CD14-positive monocyte (primary cell): ENCODE results near the gene KIF20B. TPM values are rescaled to one million over a fixed set of nuclear protein-coding genes. Genes with fewer than 3 reads are reported as not detected.

Experiments used
- DNase-seq, 3 donors: peaks; one replicate each; pipeline ENCODE4 v3.0.0-alpha.2; 2011 to 2022
- H2AFZ ChIP-seq: 2 replicates; pipeline ENCODE4 v1.6.0; 2012; ENCODE audit warnings: mild to moderate bottlenecking, low read depth, low read length, inconsistent platforms; ENCODE audit not compliant: insufficient read depth, poor library complexity, severe bottlenecking
- H3K27ac ChIP-seq, 2 donors: 1 replicate in 1 of 2; 2 replicates in 1 of 2; pipeline ENCODE4 v1.5.1; 2012 to 2013; ENCODE audit warnings: low read length in 2 of 2, control low read depth in 1 of 2, inconsistent platforms in 1 of 2, low read depth in 1 of 2, mild to moderate bottlenecking in 1 of 2
- H3K27me3 ChIP-seq, 2 donors: one replicate each; pipeline versions ENCODE4 v1.6.0 to v1.6.1; 2011 to 2013; ENCODE audit warnings: low read length in 2 of 2; ENCODE audit not compliant: control insufficient read depth in 2 of 2, insufficient read depth in 2 of 2
- H3K36me3 ChIP-seq, 2 donors: replicated peaks in 1 of 2; 1 replicate in 1 of 2; 2 replicates in 1 of 2; pipeline versions ENCODE4 v1.5.1 to v1.6.1; 2012 to 2013; ENCODE audit warnings: low read length in 2 of 2, control low read depth in 1 of 2, inconsistent platforms in 1 of 2, mild to moderate bottlenecking in 1 of 2; ENCODE audit not compliant: insufficient read depth in 2 of 2, control insufficient read depth in 1 of 2
- H3K4me1 ChIP-seq, 2 donors: 1 replicate in 1 of 2; 2 replicates in 1 of 2; pipeline versions ENCODE4 v1.5.1 to v1.6.1; 2012 to 2013; ENCODE audit warnings: low read length in 2 of 2, control low read depth in 1 of 2, inconsistent platforms in 1 of 2, mild to moderate bottlenecking in 1 of 2, moderate library complexity in 1 of 2; ENCODE audit not compliant: insufficient read depth in 2 of 2, control insufficient read depth in 1 of 2
- H3K4me2 ChIP-seq: replicated peaks from 2 replicates; pipeline ENCODE3; 2012; ENCODE audit warnings: low read length, moderate library complexity, mild to moderate bottlenecking; ENCODE audit not compliant: poor library complexity, severe bottlenecking; ENCODE audit errors: extremely low read depth
- H3K4me3 ChIP-seq, 3 experiments: fragments of 200-600 bp in 1 of 3; sonication (generic) in 1 of 3; replicated peaks in 1 of 3; 1 replicate in 2 of 3; 2 replicates in 1 of 3; pipeline ENCODE4 v1.5.1; 2011 to 2013; ENCODE audit warnings: low read length in 3 of 3, mild to moderate bottlenecking in 3 of 3, control low read depth in 2 of 3, low read depth in 2 of 3, inconsistent platforms in 1 of 3, moderate library complexity in 1 of 3
- H3K79me2 ChIP-seq: 2 replicates; pipeline ENCODE4 v1.6.0; 2012; ENCODE audit warnings: mild to moderate bottlenecking, control low read depth, inconsistent platforms, low read length, moderate library complexity; ENCODE audit not compliant: insufficient read depth
- H3K9ac ChIP-seq: 2 replicates; pipeline ENCODE4 v1.6.0; 2017; ENCODE audit warnings: low read length, mild to moderate bottlenecking; ENCODE audit not compliant: insufficient read depth, poor library complexity, severe bottlenecking
- H3K9me3 ChIP-seq, 2 donors: replicated peaks in 1 of 2; 1 replicate in 1 of 2; 2 replicates in 1 of 2; pipeline versions ENCODE4 v1.5.1 to v1.6.1; 2012 to 2013; ENCODE audit warnings: low read length in 2 of 2, control low read depth in 1 of 2; ENCODE audit not compliant: control insufficient read depth in 1 of 2, insufficient read depth in 1 of 2
- H4K20me1 ChIP-seq: 2 replicates; pipeline ENCODE4 v1.6.0; 2012; ENCODE audit warnings: mild to moderate bottlenecking, low read length, control low read depth, moderate library complexity; ENCODE audit not compliant: insufficient read depth
- H3K27ac Mint-ChIP-seq, 7 donors: one replicate each; pipeline ENCODE4 v1.8.0; 2020; ENCODE audit warnings: mild to moderate bottlenecking in 7 of 7, mixed read lengths in 7 of 7, moderate library complexity in 6 of 7, inconsistent platforms in 2 of 7
- H3K27me3 Mint-ChIP-seq, 3 donors: one replicate each; pipeline ENCODE4 v1.8.0; 2021 to 2022; ENCODE audit warnings: low read depth in 3 of 3, mild to moderate bottlenecking in 3 of 3, mixed read lengths in 3 of 3, moderate library complexity in 3 of 3, inconsistent platforms in 1 of 3
- H3K36me3 Mint-ChIP-seq, 2 donors: one replicate each; pipeline ENCODE4 v1.8.0; 2020; ENCODE audit warnings: mixed read lengths in 2 of 2, inconsistent platforms in 1 of 2, mild to moderate bottlenecking in 1 of 2
- H3K4me1 Mint-ChIP-seq: one replicate; pipeline ENCODE4 v1.8.0; 2020; ENCODE audit warnings: mild to moderate bottlenecking, mixed read lengths
- H3K4me3 Mint-ChIP-seq, 2 donors: one replicate each; pipeline ENCODE4 v1.8.0; 2020; ENCODE audit warnings: mild to moderate bottlenecking in 2 of 2, mixed read lengths in 2 of 2, moderate library complexity in 1 of 2
- H3K9me3 Mint-ChIP-seq, 7 donors: one replicate each; pipeline ENCODE4 v1.8.0; 2020 to 2022; ENCODE audit warnings: mixed read lengths in 7 of 7, mild to moderate bottlenecking in 6 of 7, moderate library complexity in 6 of 7, inconsistent platforms in 2 of 7
- CTCF ChIP-seq: fragments of 200-600 bp; IDR thresholded peaks from one replicate; pipeline ENCODE4 v1.8.0; 2022; ENCODE audit warnings: antibody characterized with exemption, mild to moderate bottlenecking
- WGBS: methylation state at CpG from one replicate; pipeline ENCODE4 v1.1.5; 2013; ENCODE audit warnings: missing lambda C conversion rate; ENCODE audit not compliant: insufficient coverage; 5-methylcytosine and 5-hydroxymethylcytosine counted together
- intact Hi-C, 2 donors: fragments of 100-400 bp; cut with micrococcal nuclease; formaldehyde crosslinking; loops; one replicate each; pipeline versions ENCODE4 v1.15.0 to v1.15.1; 2023
- polyA plus RNA-seq, 3 donors: library from polyadenylated mRNA; depleted of rRNA in 1 of 3; unstranded in 2 of 3; stranded (reverse) in 1 of 3; fragments of 300-500 nt in 2 of 3; fragments of >200 nt in 1 of 3; fragmentation: Illumina TruSeq in 2 of 3; gene quantifications; 1 replicate in 2 of 3; 2 replicates in 1 of 3; pipeline ENCODE4 v1.2.3, GENCODE V29; 2012 to 2021

KIF20B gene
- polyA plus RNA-seq, 3 donors: 0.44 to 3.9 (median 1.5) TPM

- WGBS: no CpG with 5 or more reads among the region's 1 CpG
- intact Hi-C loops: no loop called here
These were observed 49.1 kb downstream of the KIF20B start for GRCh38 chr10:89750441-89750840.

GRCh38 chr10:89755374-89755773, 54.0 kb downstream of the KIF20B start:
- Histone ChIP-seq H3K4me3 (no peak overlapping the region), H3K79me2 (no peaks in the 10 kb centered on the region), H3K27ac (peak overlapping the region in 1 of 2 donors; percentile 8), H3K4me2 (no peak overlapping the region), H3K4me1 (no peaks in the 10 kb centered on the region), H2AFZ (no peak overlapping the region), H3K27me3 (no peaks in the 10 kb centered on the region), H3K9ac (no peak overlapping the region), H4K20me1 (no peaks in the 10 kb centered on the region), H3K36me3 (peaks cover 36 to 76% of the 10 kb centered on the region in 2 donors), H3K9me3 (no peaks in the 10 kb centered on the region)
- H3K27ac Mint-ChIP-seq: peak overlapping the region in 2 of 7 donors; percentile 41 to 79
- no peaks in the 10 kb centered on the region for H3K4me1 Mint-ChIP-seq
- H3K4me3 Mint-ChIP-seq: no peak overlapping the region
- DNase-seq: no peak
- TF ChIP-seq CTCF: no peak
- peaks cover 38 to 62% of the 10 kb centered on the region in 2 donors for H3K36me3 Mint-ChIP-seq
- no peaks in the 10 kb centered on the region for H3K27me3 Mint-ChIP-seq
- H3K9me3 Mint-ChIP-seq: no peaks in the 10 kb centered on the region
- 10% methylated on average over 1 of the region's 2 CpGs for WGBS
- intact Hi-C loops: no loop called here

More at GRCh38 chr10:89750441-89750840, 49.1 kb downstream of the KIF20B start:
- Histone ChIP-seq H3K79me2 (no peaks in the 10 kb centered on the region), H3K4me1 (no peaks in the 10 kb centered on the region), H3K27me3 (no peaks in the 10 kb centered on the region), H3K36me3 (peaks cover 31 to 51% of the 10 kb centered on the region in 2 donors), H3K9me3 (no peaks in the 10 kb centered on the region), H3K4me2 (no peak overlapping the region), H3K4me3 (no peak overlapping the region), H3K9ac (no peak overlapping the region), H3K27ac (no peak overlapping the region), H2AFZ (no peak overlapping the region), H4K20me1 (no peaks in the 10 kb centered on the region)
- Mint-ChIP-seq H3K4me3 (no peak overlapping the region), H3K36me3 (peaks cover 30 to 43% of the 10 kb centered on the region in 2 donors), H3K9me3 (no peaks in the 10 kb centered on the region), H3K27me3 (no peaks in the 10 kb centered on the region), H3K27ac (no peak overlapping the region), H3K4me1 (no peaks in the 10 kb centered on the region)
- DNase-seq: no peak
- no peak for TF ChIP-seq CTCF
